Measurements from ENCODE around the gene E2F2.

E2F2 gene

DNA sequence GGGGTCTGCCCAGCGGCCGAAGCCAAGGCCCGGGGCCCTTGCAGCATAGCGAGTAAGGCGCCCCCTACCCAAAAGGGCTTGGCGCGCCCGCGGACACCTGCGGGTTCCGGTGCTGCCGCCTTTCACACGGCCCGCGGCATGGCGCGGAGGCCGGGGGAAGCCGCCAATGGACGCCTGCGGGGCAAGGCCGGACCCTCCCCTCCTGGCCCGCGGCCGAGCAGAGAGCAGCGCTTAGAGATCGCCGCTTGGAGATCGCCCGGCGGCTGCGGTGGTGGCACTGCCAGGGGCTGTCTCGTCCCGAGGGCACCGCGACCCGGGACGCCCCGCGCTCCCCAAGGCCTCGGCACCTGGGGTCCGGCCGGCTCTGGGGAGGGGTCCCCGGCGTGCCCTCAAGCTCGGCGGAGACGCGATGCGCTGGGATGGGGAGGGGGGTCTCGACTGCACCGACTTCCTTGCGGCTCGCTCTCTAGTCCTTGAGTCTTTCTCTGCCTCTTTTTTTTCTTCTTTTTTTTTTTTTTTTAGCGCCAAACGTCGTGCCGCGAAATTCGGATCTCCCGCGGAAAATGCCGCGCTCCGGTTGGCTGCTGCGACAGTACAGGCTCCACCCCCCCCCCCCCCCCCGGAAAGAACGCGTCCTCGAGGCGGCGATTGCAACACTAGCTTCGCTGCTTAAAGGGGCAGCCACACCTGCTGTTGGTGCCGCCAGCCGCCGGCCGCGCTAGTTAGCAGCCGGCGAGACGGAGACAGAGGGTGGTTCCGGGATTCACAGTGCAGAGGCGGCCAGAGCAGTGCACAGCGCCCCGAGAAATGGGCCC is at the start of gene E2F2:
Gene E2F2 (minus strand): TSS at position 487 of the 815 bp plus-strand sequence. CDS start 440 bp downstream, at position 47.
- H3K4me3 ChIP-seq (ENCODE audit: low read depth, low read length): peak within 1 kb of the TSS; percentile 45

- H3K4me3 ChIP-seq (ENCODE audit: low read depth, low read length): no peak overlapping the region
These were observed 47.9 kb upstream of the E2F2 start for GRCh38 chr1:23578997-23579363.

DNA sequence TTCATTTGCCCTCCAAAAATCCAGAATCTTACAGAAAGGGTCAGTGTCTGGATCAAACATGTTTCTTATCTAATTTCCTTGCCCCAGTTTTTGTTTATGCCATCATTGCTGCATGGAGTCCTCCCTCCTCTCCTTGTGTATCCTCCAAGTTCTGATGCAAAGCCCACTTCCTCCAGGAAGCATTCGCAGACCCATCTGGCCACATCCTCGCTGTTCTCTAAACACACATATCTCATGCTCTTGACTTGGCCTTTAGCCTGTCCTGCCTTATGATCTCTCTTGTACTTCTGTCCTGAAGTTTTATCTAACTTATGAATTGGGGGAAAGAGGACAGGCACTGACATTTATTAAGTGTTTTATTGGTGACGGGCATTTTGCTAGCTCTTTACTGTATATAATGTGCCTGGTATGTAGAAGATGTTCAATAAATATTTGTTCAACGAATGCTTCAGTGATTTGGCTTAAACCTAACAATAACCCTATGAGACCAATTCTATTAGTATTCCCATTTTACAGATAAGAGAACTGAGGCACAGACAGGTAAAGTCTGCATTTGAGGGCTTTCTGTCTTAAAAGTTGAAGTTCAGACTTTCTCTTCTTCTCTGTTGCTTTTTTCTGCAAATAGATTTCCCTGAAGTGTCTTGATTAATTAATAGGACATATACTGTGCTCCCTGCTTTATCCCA is 47.4 kb upstream of the E2F2 start:
- H3K4me3 ChIP-seq (ENCODE audit: low read depth, low read length): no peak overlapping the region

GRCh38 chr1:23577056-23578004 is 46.3 kb upstream of the E2F2 start:
- no peak overlapping the region for H3K4me3 ChIP-seq (ENCODE audit: low read depth, low read length)

DNA sequence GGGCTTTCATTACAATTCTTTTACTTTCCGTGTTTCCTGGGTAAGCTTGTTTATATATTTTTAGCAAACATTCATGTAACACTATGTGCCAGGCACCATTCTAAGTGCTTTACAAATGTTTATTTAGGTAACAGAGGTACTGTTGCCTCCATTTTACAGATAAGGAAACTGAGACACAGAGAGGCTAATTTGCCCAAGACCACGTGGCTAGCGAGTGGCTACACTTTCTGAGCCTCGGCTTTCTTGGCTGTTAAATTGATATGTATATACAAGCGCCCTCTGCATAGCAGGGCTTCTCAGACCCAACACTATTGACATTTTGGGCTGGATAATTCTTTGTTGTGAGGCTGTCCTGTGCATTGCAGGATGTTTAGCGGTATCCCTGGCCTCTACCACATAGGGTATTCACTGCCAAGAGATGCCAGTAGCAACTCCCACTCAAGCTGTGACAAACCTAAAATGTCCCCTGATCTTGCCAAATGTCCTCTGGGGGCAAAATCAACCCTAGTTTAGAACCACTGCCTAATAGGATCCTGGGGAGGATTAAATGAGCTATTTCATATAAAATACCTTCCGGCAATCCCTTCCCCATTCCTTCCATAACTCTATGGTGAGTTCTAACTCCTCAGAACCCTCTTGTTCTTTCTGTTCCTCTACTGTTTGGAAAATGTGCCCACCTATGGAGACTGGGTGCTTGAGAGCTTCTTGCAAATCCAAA is 45.5 kb upstream of the E2F2 start:
- no peak overlapping the region for H3K4me3 ChIP-seq (ENCODE audit: low read depth, low read length)

DNA sequence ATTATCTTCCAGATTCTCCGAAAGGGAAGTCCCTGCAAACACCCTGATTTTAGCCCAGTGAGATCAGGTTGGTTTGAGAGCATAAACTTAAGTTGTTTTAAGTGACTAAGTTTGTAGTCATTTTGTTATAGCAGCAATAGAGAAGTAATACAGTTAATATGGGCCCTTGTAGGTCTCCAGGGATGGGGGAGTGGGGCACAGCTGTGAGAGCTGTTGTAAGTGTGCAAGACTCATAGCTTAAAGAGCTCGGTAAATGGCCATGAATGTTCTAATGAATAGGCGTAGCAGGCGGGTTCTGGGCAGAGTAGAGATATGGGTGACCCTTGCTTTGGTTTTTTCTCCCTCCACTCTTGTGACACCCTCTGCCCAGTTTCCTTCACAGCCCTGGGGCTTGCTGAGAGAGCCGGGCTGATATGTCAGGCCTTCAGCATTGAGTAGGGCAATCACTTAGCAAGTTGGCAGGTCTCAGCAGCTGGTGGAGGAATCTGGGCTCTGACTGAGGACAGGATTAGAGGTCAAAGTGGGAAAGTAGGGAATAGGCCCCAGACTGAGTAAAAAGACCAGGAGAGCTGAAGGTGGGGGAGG is 44.3 kb upstream of the E2F2 start:
- H3K4me3 ChIP-seq (ENCODE audit: low read depth, low read length): no peak overlapping the region

- no peak overlapping the region for H3K4me3 ChIP-seq (ENCODE audit: low read depth, low read length)
These were observed 43.3 kb upstream of the E2F2 start for GRCh38 chr1:23574265-23574754.

DNA sequence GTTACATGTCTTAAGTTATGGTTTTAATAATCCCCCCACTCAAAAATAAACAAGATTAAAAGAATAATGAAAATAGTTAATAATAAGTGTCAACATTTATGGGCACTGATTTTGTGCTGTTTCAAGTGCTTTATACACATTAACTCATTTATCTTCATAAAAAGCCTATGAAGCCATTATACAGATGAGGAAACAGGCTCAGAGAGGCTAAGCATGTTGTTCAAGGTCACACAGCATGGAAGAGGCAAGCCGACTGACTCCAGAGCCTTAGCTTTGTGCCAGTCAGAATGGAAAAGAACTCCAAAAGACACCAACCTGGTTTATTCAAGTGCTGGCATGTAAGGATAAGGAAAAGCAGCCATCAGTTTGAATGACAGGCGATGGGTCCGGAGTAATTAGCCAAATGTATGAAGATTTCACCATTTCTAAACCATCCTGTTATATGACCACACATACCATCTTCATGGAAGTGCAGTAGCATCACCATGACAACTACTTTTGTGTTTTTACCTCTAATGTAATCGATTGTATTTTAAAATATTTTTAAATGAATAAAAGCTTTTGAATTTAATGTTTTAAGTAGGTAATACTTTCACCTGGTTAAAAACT is 42.6 kb upstream of the E2F2 start:
- H3K4me3 ChIP-seq (ENCODE audit: low read depth, low read length): no peak overlapping the region

DNA sequence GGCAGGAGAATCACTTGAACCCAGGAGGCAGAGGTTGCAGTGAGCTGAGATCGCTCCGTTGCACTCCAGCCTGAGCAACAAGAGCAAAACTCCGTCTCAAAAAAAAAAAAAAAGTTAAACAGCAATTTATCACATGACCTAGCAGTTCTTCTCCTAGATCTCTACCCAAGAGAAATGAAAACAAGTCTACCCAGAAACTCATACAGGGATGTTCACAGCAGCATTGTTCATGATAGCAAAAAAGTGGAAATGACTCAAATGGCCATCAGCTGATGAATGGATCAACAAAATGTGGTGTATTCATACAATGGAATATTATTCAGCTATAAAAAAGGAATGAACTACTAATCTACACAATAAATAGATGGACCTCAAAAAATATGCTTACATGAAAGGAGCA is 40.4 kb upstream of the E2F2 start:
- H3K4me3 ChIP-seq (ENCODE audit: low read depth, low read length): no peak overlapping the region

- H3K4me3 ChIP-seq (ENCODE audit: low read depth, low read length): no peak overlapping the region
These were observed 39.1 kb upstream of the E2F2 start for GRCh38 chr1:23570001-23570691.

DNA sequence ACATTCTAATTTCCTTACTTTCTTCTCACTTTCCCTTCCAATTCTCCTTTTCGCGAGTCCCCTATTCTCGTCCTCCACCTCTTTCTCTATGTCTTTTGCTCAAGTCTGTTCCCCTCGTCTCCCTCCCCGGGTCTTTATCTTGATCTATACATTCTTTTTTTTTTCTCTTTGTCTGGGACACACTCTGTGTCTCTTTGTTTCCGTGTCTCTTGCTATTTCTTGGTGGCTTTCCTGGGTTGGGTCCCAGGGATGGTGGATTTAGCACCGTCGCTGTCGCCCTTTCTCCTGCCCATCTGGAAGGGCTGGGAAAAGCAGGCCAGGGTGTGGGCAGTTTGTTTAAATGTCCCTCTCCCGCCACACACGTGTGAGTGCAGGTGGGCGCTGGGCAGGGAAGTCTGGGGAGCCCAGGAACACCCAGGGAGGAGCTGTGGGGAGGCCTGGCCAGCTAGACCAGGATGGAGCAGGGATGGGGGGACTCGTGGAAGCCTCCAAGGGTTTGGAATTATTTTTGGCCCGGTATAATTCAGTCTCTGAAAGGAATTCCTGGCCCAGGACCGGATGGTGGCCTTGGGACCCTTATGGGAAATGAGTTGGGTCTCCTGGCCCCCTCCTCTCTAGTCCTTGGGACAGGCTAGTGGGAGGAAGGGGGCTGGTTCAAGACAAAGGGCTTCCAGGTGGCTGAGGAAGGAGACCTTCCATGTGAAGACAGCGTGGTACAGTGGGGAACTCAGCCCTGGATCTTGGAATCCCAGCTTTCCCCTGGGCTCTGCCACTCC is 37.8 kb upstream of the E2F2 start:
- peak overlapping the region; percentile 41 for H3K4me3 ChIP-seq (ENCODE audit: low read depth, low read length)

GRCh38 chr1:23567996-23568607 is 37.1 kb upstream of the E2F2 start:
- peak overlapping the region; percentile 41 for H3K4me3 ChIP-seq (ENCODE audit: low read depth, low read length)

GRCh38 chr1:23567629-23567995 is 36.6 kb upstream of the E2F2 start:
- H3K4me3 ChIP-seq (ENCODE audit: low read depth, low read length): peak overlapping the region; percentile 6

DNA sequence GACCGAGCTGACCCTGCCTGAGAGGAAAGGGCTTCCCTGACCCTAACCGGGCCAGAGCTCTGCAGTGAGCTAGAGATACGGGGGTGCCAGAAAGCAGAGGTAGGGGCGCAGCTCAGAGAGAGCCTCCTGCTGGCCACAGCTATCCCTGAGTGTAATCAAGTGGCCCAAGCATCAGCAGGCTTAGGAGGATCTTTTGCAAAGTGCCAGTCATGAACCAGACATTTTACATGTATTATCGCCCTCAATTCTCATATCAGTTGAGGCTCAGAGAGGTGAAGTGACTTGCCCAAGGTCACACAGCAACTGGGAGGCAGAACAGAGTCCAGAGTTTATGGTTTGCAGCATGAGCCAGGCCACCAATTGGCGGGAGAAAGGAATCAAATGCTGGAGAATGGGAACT is 35.3 kb upstream of the E2F2 start:
- H3K4me3 ChIP-seq (ENCODE audit: low read depth, low read length): no peak overlapping the region

DNA sequence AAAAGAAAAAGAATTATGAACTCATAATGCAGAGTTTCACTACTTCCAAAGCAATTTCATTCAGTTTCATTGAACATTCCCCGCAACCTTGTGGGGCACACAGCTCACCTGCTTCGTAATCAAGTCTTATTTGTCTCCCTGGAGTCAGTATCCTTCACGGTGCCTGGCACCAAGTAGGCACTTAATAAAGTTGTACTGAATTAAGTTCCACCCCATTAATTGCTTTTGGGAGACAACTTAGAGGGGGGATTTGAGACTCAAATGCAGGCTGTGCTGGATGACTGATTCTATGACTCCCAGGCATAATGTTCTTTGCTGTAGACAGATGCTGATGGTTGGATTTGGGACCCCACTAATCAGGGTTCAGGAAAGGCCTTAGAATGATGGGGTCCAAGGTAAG is 34.7 kb upstream of the E2F2 start:
- H3K4me3 ChIP-seq (ENCODE audit: low read depth, low read length): no peak overlapping the region

DNA sequence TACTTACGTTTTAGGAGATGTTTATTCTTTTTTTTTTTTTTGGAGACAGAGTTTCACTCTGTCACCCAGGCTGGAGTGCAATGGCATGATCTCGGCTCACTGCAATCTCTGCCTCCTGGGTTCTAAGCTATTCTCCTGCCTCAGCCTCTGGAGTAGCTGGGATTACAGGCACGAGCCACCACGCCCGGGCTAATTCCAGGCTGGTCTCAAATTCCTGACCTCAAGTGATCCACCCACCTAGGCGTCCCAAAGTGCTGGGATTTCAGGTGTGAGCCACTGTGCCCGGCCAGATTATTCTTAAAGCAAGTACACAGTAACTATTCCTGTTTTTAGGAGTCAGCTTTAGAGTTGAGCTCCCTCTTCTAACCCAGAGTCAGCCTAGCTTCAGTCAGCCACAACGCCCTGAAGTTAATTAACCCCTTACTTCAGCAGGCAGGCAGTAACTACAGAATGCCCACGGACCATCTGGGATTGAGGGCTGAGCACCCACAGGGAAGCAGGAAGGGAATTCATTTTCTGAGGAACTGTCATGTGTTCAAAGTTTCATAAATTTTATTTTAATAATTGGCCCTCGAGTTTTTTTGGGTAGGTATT is 33.6 kb upstream of the E2F2 start:
- H3K4me3 ChIP-seq (ENCODE audit: low read depth, low read length): no peak overlapping the region

GRCh38 chr1:23563755-23564374 is 32.8 kb upstream of the E2F2 start:
- H3K4me3 ChIP-seq (ENCODE audit: low read depth, low read length): no peak overlapping the region
